ENCODE measurements around the gene KCNAB2.

- no peak for TF ChIP-seq ZNF219 (CRISPR knock-in tag; IDR thresholded peaks at IDR 0.05; ENCODE audit: borderline replicate concordance)
- TF ChIP-seq, protein P1, sequence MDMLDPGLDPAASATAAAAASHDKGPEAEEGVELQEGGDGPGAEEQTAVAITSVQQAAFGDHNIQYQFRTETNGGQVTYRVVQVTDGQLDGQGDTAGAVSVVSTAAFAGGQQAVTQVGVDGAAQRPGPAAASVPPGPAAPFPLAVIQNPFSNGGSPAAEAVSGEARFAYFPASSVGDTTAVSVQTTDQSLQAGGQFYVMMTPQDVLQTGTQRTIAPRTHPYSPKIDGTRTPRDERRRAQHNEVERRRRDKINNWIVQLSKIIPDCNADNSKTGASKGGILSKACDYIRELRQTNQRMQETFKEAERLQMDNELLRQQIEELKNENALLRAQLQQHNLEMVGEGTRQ (CRISPR knock-in tag; IDR thresholded peaks at IDR 0.05), result no peak
- TF ChIP-seq, protein P2, sequence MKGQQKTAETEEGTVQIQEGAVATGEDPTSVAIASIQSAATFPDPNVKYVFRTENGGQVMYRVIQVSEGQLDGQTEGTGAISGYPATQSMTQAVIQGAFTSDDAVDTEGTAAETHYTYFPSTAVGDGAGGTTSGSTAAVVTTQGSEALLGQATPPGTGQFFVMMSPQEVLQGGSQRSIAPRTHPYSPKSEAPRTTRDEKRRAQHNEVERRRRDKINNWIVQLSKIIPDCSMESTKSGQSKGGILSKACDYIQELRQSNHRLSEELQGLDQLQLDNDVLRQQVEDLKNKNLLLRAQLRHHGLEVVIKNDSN (CRISPR knock-in tag; IDR thresholded peaks at IDR 0.05), result no peak
These were observed 78.7 kb downstream of the KCNAB2 start for GRCh38 chr1:6124341-6124740.

Data from WTC11 (cell line).